Hepatocyte (in vitro differentiated cells): Measurements from ENCODE around the gene AMIGO2.

Experiments
- CTCF ChIP-seq: fragments of 200-600 bp; sonication (generic); IDR thresholded peaks from 2 replicates; pipeline ENCODE4 v1.5.1; 2016; ENCODE audit warnings: antibody characterized with exemption, mild to moderate bottlenecking; ENCODE audit not compliant: poor library complexity
- EZH2phosphoT487 ChIP-seq: fragments of 200-600 bp; sonication (generic); IDR thresholded peaks from one replicate; pipeline ENCODE4 v1.6.1; 2018; ENCODE audit warnings: antibody characterized with exemption, mild to moderate bottlenecking, low read depth, moderate library complexity; ENCODE audit not compliant: unreplicated experiment, severe bottlenecking

GRCh38 chr12:47067176-47067575 is 12.6 kb downstream of the AMIGO2 start:
- TF ChIP-seq CTCF = no peak
- no peak for TF ChIP-seq EZH2phosphoT487
